ENCODE measurements around the gene OR7D2. TPM values are rescaled to one million over a fixed set of nuclear protein-coding genes. Genes with fewer than 3 reads are reported as not detected.

Gene OR7D2
- total RNA-seq, 1 donor from 2014 or later = 1.4 TPM

DNA sequence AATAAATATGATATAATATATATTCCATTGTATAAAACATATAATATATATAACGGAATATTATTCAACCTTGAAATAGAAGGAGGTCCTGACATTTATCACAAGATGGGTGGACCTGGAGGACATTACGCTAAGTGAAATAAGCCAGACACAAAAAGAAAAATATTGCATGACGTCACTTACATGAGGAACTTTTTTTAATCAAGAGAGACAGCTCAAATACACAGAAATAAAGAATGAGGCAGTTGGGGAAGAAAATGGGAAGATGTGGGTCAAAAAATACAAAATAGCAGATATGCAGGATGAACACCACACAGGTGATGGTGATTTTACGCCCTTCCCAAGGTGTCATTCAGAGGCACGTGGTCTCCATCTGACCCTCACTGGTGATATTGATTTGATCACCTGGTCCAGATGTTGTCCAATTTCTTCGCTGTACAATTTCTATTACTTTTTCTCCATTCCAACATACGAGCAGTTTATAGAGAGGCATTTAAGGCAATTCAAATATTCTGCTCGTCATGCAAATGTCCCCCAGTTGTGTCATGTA, 39.1 kb upstream of the OR7D2 start:
- Histone ChIP-seq H3K9ac (no peak overlapping the region), H3K27ac (no peak overlapping the region), H4K20me1 (ENCODE audit: low read depth) (no peaks in the 10 kb centered on the region), H3K4me2 (peak overlapping the region; percentile 82), H3K9me3 (ENCODE audit: low read depth) (peaks cover 19% of the 10 kb centered on the region), H3K36me3 (peaks cover 25% of the 10 kb centered on the region), H3F3A (ENCODE audit: low read depth) (peaks cover 8% of the 10 kb centered on the region), H3K27me3 (no peaks in the 10 kb centered on the region), H3K79me2 (ENCODE audit: low read depth) (peaks cover 45% of the 10 kb centered on the region), H3K4me1 (no peaks in the 10 kb centered on the region), H3K4me3 (peak overlapping the region; percentile 79), H2AFZ (replicated peaks) (peak overlapping the region; percentile 99)
- peak overlapping the region; percentile 100 for H3K4me3 Mint-ChIP-seq
- peaks cover 28% of the 10 kb centered on the region for H3K36me3 Mint-ChIP-seq
- no peak for DNase-seq (ENCODE audit: low spot score)
- TF ChIP-seq, protein P1, sequence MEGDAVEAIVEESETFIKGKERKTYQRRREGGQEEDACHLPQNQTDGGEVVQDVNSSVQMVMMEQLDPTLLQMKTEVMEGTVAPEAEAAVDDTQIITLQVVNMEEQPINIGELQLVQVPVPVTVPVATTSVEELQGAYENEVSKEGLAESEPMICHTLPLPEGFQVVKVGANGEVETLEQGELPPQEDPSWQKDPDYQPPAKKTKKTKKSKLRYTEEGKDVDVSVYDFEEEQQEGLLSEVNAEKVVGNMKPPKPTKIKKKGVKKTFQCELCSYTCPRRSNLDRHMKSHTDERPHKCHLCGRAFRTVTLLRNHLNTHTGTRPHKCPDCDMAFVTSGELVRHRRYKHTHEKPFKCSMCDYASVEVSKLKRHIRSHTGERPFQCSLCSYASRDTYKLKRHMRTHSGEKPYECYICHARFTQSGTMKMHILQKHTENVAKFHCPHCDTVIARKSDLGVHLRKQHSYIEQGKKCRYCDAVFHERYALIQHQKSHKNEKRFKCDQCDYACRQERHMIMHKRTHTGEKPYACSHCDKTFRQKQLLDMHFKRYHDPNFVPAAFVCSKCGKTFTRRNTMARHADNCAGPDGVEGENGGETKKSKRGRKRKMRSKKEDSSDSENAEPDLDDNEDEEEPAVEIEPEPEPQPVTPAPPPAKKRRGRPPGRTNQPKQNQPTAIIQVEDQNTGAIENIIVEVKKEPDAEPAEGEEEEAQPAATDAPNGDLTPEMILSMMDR (IDR thresholded peaks at IDR 0.05) = no peak
- no peak for TF ChIP-seq EZH2phosphoT487 (IDR thresholded peaks at IDR 0.05)
- peaks cover 48% of the 10 kb centered on the region for H3K9me3 Mint-ChIP-seq
- H3K4me1 Mint-ChIP-seq = no peaks in the 10 kb centered on the region
- peaks cover 10% of the 10 kb centered on the region for H3K27me3 Mint-ChIP-seq (ENCODE audit: insufficient read depth, low read depth)
- H3K27ac Mint-ChIP-seq = no peak overlapping the region

DNA sequence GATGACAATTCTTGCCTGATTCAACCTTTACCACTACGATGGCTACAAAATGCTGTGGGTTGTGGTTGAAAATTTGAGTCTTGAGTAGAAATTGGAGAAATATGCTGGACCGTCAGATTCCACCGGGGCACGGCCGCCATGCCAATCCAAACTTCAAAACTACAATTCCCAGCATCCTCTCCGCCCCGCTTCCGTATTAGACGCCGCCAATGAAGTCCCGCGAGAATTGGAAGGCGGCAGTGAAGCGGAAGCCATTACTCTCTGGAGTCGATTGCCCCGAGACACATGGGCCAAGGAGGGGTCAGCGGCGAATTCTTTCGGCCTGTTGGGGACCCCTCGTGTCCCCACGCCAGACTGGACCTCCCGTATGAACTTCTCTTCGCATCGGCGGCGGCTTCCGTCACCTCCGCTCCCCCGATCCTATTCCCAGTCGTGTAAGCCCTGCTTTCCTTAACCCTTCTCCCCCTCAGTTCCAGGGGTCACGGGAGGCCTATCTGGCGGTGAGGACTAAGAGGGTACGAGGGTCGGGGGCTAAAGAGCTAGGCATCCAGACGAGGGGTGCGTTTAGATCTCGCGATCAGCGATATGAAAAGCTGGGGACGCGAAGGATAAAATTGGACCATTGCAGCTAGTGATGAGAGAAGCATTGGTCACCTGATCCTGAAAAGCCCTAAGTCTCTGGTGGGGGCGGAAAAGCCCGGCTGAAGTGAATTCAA, 38.5 kb upstream of the OR7D2 start, which contains the start of gene ZNF317:
Gene ZNF317, plus strand, starts transcription at position 239 of the 716 bp plus-strand sequence. CDS start 15,620 bp downstream, outside the sequence.
- DNase-seq (ENCODE audit: low spot score) = peak; percentile 97
- Histone ChIP-seq H3K9ac (peak within 1 kb of the TSS; percentile 89), H4K20me1 (ENCODE audit: low read depth) (no peaks in the 10 kb centered on the region), H3F3A (ENCODE audit: low read depth) (peaks cover 8% of the 10 kb centered on the region), H3K27me3 (no peaks in the 10 kb centered on the region), H3K4me3 (peak within 1 kb of the TSS; percentile 79), H3K9me3 (ENCODE audit: low read depth) (peaks cover 25% of the 10 kb centered on the region), H3K27ac (no peak within 1 kb of the TSS), H2AFZ (replicated peaks) (peak within 1 kb of the TSS; percentile 99), H3K36me3 (peaks cover 25% of the 10 kb centered on the region), H3K79me2 (ENCODE audit: low read depth) (peaks cover 51% of the 10 kb centered on the region), H3K4me2 (peak within 1 kb of the TSS; percentile 82), H3K4me1 (no peaks in the 10 kb centered on the region)
- TF ChIP-seq, protein P1 (IDR thresholded peaks at IDR 0.05) = no peak
- TF ChIP-seq EZH2 (IDR thresholded peaks at IDR 0.05) = no peak
- Mint-ChIP-seq H3K4me3 (peak within 1 kb of the TSS; percentile 100), H3K27ac (peak within 1 kb of the TSS; percentile 99), H3K27me3 (ENCODE audit: insufficient read depth, low read depth) (peaks cover 8% of the 10 kb centered on the region), H3K9me3 (peaks cover 53% of the 10 kb centered on the region), H3K36me3 (peaks cover 34% of the 10 kb centered on the region), H3K4me1 (no peaks in the 10 kb centered on the region)

DNA sequence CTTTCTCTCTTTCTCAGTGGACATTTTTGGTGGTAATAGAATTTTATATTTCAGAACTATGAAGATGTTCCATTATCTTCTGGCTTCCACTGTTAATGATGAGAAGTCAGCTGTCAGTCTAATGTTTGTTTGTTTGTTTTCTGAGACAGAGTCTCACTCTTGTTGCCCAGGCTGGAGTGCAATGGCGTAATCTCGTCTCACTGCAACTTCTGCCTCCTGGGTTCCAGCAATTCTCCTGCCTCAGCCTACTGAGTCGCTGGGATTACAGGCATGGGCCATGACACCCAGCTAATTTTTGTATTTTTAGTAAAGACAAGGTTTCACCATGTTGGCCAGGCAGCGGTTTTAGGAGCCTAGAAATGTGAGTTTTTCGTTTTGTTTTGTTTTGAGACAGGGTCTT, 33.9 kb upstream of the OR7D2 start:
- Histone ChIP-seq H3K9me3 (ENCODE audit: low read depth) (peaks cover 30% of the 10 kb centered on the region), H3F3A (ENCODE audit: low read depth) (no peaks in the 10 kb centered on the region), H3K27me3 (no peaks in the 10 kb centered on the region), H3K27ac (no peak overlapping the region), H3K79me2 (ENCODE audit: low read depth) (peaks cover 97% of the 10 kb centered on the region), H4K20me1 (ENCODE audit: low read depth) (no peaks in the 10 kb centered on the region), H3K4me2 (no peak overlapping the region), H2AFZ (replicated peaks) (no peak overlapping the region), H3K4me1 (no peaks in the 10 kb centered on the region), H3K4me3 (no peak overlapping the region), H3K36me3 (peaks cover 25% of the 10 kb centered on the region), H3K9ac (no peak overlapping the region)
- DNase-seq (ENCODE audit: low spot score) = no peak
- Mint-ChIP-seq H3K27ac (no peak overlapping the region), H3K9me3 (peaks cover 85% of the 10 kb centered on the region), H3K36me3 (peaks cover 71% of the 10 kb centered on the region), H3K27me3 (ENCODE audit: insufficient read depth, low read depth) (peaks cover 4% of the 10 kb centered on the region), H3K4me3 (no peak overlapping the region), H3K4me1 (no peaks in the 10 kb centered on the region)
- TF ChIP-seq EZH2 (IDR thresholded peaks at IDR 0.05) = no peak
- no peak for TF ChIP-seq EZH2phosphoT487 (IDR thresholded peaks at IDR 0.05)
- TF ChIP-seq, protein P1 (IDR thresholded peaks at IDR 0.05) = no peak
